ENCODE data around the gene ZNF593OS. TPM values are rescaled to one million over a fixed set of nuclear protein-coding genes. Genes with fewer than 3 reads are reported as not detected.

ZNF593OS gene
- total and polyA plus RNA-seq, 8 donors, result 0.35 to 0.68 TPM; not detected in 6

GRCh38 chr1:26169669-26170471 is 1.8 kb downstream of the ZNF593OS start, which contains the start of gene ZNF593:
ZNF593 (plus strand) TSS chr1:26169908; CDS start chr1:26169984, 76 bp downstream.
- ATAC-seq (peak; percentile 94 to 97 (median 96)), FAIRE-seq (no peak)
- TF ChIP-seq, protein P1, sequence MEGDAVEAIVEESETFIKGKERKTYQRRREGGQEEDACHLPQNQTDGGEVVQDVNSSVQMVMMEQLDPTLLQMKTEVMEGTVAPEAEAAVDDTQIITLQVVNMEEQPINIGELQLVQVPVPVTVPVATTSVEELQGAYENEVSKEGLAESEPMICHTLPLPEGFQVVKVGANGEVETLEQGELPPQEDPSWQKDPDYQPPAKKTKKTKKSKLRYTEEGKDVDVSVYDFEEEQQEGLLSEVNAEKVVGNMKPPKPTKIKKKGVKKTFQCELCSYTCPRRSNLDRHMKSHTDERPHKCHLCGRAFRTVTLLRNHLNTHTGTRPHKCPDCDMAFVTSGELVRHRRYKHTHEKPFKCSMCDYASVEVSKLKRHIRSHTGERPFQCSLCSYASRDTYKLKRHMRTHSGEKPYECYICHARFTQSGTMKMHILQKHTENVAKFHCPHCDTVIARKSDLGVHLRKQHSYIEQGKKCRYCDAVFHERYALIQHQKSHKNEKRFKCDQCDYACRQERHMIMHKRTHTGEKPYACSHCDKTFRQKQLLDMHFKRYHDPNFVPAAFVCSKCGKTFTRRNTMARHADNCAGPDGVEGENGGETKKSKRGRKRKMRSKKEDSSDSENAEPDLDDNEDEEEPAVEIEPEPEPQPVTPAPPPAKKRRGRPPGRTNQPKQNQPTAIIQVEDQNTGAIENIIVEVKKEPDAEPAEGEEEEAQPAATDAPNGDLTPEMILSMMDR (IDR thresholded peaks at IDR 0.05), result peak; percentile 69 to 91 (median 84)

GRCh38 chr1:26169198-26169554 is 2.5 kb downstream of the ZNF593OS start:
- Histone ChIP-seq H3K4me3 (peak overlapping the region in 2 of 4 donors; percentile 94 to 98), H3K27me3 (no peaks in the 10 kb centered on the region), H3K27ac (peak overlapping the region in 3 of 4 donors; percentile 67 to 85 (median 80)), H3K4me1 (peaks cover 0 to 9% (median 9%) of the 10 kb centered on the region in 3 donors), H3K36me3 (no peaks in the 10 kb centered on the region), H3K9me3 (no peaks in the 10 kb centered on the region)
- TF ChIP-seq, protein P1 (IDR thresholded peaks at IDR 0.05), result no peak
- intact Hi-C loops (cut with DNase I), result no loop called here
- WGBS, 2 donors, result 45 to 51% methylated on average over 4 of the region's 4 CpGs
- no peak for DNase-seq
- no peak for ATAC-seq
- no peak for FAIRE-seq

More at GRCh38 chr1:26169669-26170471, 1.8 kb downstream of the ZNF593OS start, which contains the start of gene ZNF593:
- Histone ChIP-seq H3K36me3 (no peaks in the 10 kb centered on the region), H3K4me3 (peak within 1 kb of the TSS; percentile 63 to 98 (median 94)), H3K9me3 (no peaks in the 10 kb centered on the region), H3K27me3 (no peaks in the 10 kb centered on the region), H3K27ac (peak within 1 kb of the TSS; percentile 67 to 85 (median 74)), H3K4me1 (peaks cover 0 to 9% (median 9%) of the 10 kb centered on the region in 3 donors)
- 0% methylated on average over 68 to 76 of the region's 76 CpGs for WGBS, 2 donors
- intact Hi-C loops (cut with DNase I), result loop anchor here in 1 of 3 donors (10.0 kb wide), 1 partner anchor 65 kb away; the partner anchor contains the start of gene CEP85
- DNase-seq, result peak; percentile 88 to 97 (median 94)

- Histone ChIP-seq H3K36me3 (no peaks in the 10 kb centered on the region), H3K27ac (peak within 1 kb of the TSS; percentile 67 to 85 (median 74)), H3K4me1 (peaks cover 0 to 9% (median 9%) of the 10 kb centered on the region in 3 donors), H3K9me3 (no peaks in the 10 kb centered on the region), H3K27me3 (no peaks in the 10 kb centered on the region), H3K4me3 (peak within 1 kb of the TSS; percentile 63 to 98 (median 94))
- intact Hi-C loops (cut with DNase I), result no loop called here
- 60 to 66% methylated on average over 5 of the region's 5 CpGs for WGBS, 2 donors
- FAIRE-seq (no peak), DNase-seq (peak in 2 of 6 donors; percentile 68 to 81), ATAC-seq (no peak)
- TF ChIP-seq, protein P1 (IDR thresholded peaks at IDR 0.05), result no peak
Measured at GRCh38 chr1:26168410-26169197, 3.0 kb downstream of the ZNF593OS start, which contains the start of gene C1orf232. C1orf232 (minus strand) TSS chr1:26168963; CDS start chr1:26168499, 464 bp downstream.

- H3K36me3 ChIP-seq, result no peaks in the 10 kb centered on the region
- ATAC-seq, result no peak
- H3K4me1 ChIP-seq, result peaks cover 0 to 9% (median 9%) of the 10 kb centered on the region in 3 donors
- no peak for FAIRE-seq
- intact Hi-C loops (cut with DNase I), result no loop called here
- no peaks in the 10 kb centered on the region for H3K9me3 ChIP-seq
- no peak overlapping the region for H3K27ac ChIP-seq
- no peaks in the 10 kb centered on the region for H3K27me3 ChIP-seq
- no peak for DNase-seq
- 72 to 82% methylated on average over 4 of the region's 4 CpGs for WGBS, 2 donors
- TF ChIP-seq, protein P1 (IDR thresholded peaks at IDR 0.05), result no peak
- no peak overlapping the region for H3K4me3 ChIP-seq
Measured at GRCh38 chr1:26166719-26167281, 4.8 kb downstream of the ZNF593OS start.

Measured in pancreas (tissue), 10 donors.